Omental fat pad (tissue), 4 donors: ENCODE results near the gene PAX2. TPM values are rescaled to one million over a fixed set of nuclear protein-coding genes. Genes with fewer than 3 reads are reported as not detected.

Experiments
- ATAC-seq: fragments of 150-250 bp; one replicate; pipeline ENCODE4 v1.9.1; 2016; ENCODE audit warnings: mild to moderate bottlenecking, moderate library complexity; ENCODE audit not compliant: low FRiP score
- DNase-seq: peaks from one replicate; pipeline ENCODE4 v3.0.0-alpha.2; 2019; ENCODE audit warnings: low spot score
- total RNA-seq, 4 donors: library from RNA; depleted of rRNA; stranded (reverse); fragments of >200 nt; gene quantifications; one replicate each; pipeline ENCODE4 v1.1.0, GENCODE V29; 2016
- TF ChIP-seq, protein P1 (sequence below), 3 donors: fragments of 450-650 bp; IDR thresholded peaks; one replicate each; pipeline ENCODE4 v1.5.1; 2016 to 2017; ENCODE audit warnings: antibody characterized with exemption in 3 of 3, mild to moderate bottlenecking in 3 of 3, moderate library complexity in 2 of 3

The PAX2 gene
- total RNA-seq, 4 donors from 2014 or later: not detected

DNA sequence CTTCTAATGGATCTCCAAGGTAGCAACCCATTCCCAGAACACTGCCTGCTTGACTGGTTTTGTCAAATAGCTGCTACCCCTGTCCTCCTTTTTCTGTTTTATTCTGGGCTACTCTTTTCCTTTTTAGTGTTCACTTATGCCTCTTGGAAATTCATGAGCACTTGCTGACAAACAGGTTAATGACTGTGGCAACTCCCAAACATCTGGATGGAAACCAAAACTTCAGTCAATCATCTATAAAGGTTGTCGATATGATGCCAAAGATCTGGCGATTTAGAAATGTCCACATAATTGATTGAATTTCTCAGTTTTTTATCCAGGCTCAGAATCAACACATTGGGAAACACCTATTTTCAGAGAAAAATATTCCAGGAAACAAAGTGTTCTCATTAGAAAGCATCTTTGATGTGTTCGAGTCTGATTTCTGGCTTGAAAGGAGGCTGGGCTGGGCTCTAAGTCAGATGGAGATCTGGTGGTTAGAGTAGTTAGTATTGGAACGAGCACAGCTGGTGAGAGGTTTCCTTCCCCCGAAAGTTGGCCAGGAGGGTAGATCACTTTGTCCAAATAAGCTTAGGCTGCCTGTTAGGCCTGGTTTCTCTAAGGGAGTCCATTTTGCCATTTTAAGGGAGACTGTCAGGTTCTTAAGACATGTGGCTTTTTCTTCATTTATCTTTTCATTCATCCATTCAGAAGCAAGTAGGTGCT is 17.8 kb downstream of the PAX2 start:
- no peak for DNase-seq
- no peak for ATAC-seq

DNA sequence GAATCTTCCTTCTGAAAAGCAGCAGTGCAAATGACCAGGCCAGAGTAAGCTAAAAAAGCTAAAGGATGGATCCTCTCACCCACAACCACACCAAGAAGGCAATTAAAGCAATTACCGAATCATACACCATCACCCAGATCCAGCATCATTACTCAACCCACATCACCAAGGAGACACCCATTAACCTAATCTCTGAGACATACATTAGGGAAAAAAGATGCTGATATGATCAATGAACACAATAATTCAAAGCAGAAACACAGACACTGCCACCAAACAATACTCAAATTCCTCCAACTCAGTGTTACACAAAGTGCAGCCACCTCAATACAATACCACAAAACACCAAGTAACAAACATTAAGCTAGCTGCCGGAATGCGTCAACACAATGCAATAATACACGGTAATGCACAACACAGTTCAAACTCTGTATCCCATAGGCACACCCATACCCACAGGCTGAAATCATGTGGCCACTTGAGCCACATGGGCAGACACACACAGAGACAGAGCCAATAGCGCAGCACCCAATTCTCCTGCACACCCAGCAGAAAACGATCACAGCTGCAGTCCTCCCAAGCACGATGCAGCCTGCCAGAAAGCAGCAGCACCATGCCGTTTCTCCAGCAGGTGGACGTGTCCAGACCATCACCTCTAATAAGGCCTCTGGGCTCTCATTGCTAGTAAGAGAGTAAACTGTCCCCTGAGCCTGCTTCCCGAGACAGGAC is 21.5 kb downstream of the PAX2 start:
- DNase-seq: no peak
- TF ChIP-seq, protein P1, sequence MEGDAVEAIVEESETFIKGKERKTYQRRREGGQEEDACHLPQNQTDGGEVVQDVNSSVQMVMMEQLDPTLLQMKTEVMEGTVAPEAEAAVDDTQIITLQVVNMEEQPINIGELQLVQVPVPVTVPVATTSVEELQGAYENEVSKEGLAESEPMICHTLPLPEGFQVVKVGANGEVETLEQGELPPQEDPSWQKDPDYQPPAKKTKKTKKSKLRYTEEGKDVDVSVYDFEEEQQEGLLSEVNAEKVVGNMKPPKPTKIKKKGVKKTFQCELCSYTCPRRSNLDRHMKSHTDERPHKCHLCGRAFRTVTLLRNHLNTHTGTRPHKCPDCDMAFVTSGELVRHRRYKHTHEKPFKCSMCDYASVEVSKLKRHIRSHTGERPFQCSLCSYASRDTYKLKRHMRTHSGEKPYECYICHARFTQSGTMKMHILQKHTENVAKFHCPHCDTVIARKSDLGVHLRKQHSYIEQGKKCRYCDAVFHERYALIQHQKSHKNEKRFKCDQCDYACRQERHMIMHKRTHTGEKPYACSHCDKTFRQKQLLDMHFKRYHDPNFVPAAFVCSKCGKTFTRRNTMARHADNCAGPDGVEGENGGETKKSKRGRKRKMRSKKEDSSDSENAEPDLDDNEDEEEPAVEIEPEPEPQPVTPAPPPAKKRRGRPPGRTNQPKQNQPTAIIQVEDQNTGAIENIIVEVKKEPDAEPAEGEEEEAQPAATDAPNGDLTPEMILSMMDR (IDR thresholded peaks at IDR 0.05): no peak
- no peak for ATAC-seq

More for the DNA sequence above, 17.8 kb downstream of the PAX2 start:
- TF ChIP-seq, protein P1 (IDR thresholded peaks at IDR 0.05): no peak

- TF ChIP-seq, protein P1 (IDR thresholded peaks at IDR 0.05): no peak
- DNase-seq (no peak), ATAC-seq (no peak)
Observed at GRCh38 chr10:100767422-100767775, 22.0 kb downstream of the PAX2 start.

DNA sequence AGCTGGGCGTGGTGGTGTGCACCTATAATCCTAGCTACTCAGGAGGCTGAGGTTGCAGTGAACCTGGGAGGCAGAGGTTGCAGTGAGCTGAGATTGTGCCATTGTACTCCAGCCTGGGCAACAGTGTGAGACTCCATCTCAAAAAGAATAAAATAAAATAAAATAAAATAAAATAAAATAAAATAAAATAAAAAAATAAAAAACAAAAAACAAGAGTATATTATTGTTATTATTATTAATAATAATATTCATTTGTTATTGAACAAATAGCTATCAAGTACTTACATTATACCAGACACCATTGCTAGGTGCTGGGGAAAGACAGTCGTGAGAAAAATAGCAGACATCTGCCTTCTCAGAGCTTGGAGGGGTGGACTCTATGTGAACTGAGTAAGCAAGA is 24.1 kb downstream of the PAX2 start:
- ATAC-seq: no peak
- TF ChIP-seq, protein P1 (IDR thresholded peaks at IDR 0.05): no peak
- no peak for DNase-seq

GRCh38 chr10:100773646-100774045 is 28.3 kb downstream of the PAX2 start:
- no peak for ATAC-seq
- no peak for DNase-seq
- TF ChIP-seq, protein P1 (IDR thresholded peaks at IDR 0.05): no peak

GRCh38 chr10:100774223-100774622 is 28.8 kb downstream of the PAX2 start:
- no peak for ATAC-seq
- TF ChIP-seq, protein P1 (IDR thresholded peaks at IDR 0.05): no peak
- no peak for DNase-seq

DNA sequence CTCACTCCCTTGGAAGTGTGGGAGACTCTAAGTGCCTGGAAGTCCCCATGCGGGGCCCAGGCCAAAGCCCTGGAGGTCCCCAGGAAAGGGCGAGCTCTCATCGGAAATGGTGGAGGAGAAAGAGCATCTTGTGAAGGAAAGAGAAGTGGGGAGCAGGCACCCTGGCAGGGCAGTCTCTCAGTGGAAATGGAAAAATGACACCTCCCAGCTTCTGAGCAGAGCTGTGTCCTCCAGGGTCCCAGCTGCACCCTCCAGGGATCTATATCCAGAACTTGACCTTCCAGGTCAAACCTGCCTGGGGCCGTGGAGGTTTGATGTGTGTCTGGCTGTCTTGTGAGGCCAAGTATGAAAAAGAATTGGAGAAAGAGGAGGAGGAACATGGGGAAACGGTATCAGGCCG is 29.5 kb downstream of the PAX2 start:
- TF ChIP-seq, protein P1 (IDR thresholded peaks at IDR 0.05): no peak
- ATAC-seq (no peak), DNase-seq (no peak)
